Measurements from ENCODE around the gene SKOR1. TPM values are rescaled to one million over a fixed set of nuclear protein-coding genes. Genes with fewer than 3 reads are reported as not detected.

Gene SKOR1
- total and polyA plus RNA-seq, 2 of the 8 experiments (the other 6 are each of a cell fraction or from before 2014, with no cell fraction given) = 0.03 to 0.11 TPM

DNA sequence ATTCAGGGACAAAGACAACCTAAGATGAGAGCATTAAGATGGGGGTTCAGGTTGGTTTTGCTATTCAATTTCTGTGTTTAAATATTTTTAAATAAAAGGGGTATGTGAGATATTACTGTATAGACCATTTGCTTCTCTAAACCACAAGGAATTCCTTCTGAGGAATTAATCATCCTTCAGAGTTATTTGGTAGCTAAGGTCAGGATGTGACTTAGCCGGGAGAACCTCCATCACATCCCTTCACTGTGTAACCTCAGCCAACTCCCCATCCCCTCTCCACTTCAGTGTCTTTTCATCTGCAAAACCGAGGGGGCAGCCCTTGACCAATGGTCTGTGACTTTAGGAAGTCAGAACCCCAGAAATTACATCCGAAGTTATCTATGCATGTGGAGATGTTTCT lies 48.7 kb upstream of the SKOR1 start (continued):
- TF ChIP-seq, protein P1, sequence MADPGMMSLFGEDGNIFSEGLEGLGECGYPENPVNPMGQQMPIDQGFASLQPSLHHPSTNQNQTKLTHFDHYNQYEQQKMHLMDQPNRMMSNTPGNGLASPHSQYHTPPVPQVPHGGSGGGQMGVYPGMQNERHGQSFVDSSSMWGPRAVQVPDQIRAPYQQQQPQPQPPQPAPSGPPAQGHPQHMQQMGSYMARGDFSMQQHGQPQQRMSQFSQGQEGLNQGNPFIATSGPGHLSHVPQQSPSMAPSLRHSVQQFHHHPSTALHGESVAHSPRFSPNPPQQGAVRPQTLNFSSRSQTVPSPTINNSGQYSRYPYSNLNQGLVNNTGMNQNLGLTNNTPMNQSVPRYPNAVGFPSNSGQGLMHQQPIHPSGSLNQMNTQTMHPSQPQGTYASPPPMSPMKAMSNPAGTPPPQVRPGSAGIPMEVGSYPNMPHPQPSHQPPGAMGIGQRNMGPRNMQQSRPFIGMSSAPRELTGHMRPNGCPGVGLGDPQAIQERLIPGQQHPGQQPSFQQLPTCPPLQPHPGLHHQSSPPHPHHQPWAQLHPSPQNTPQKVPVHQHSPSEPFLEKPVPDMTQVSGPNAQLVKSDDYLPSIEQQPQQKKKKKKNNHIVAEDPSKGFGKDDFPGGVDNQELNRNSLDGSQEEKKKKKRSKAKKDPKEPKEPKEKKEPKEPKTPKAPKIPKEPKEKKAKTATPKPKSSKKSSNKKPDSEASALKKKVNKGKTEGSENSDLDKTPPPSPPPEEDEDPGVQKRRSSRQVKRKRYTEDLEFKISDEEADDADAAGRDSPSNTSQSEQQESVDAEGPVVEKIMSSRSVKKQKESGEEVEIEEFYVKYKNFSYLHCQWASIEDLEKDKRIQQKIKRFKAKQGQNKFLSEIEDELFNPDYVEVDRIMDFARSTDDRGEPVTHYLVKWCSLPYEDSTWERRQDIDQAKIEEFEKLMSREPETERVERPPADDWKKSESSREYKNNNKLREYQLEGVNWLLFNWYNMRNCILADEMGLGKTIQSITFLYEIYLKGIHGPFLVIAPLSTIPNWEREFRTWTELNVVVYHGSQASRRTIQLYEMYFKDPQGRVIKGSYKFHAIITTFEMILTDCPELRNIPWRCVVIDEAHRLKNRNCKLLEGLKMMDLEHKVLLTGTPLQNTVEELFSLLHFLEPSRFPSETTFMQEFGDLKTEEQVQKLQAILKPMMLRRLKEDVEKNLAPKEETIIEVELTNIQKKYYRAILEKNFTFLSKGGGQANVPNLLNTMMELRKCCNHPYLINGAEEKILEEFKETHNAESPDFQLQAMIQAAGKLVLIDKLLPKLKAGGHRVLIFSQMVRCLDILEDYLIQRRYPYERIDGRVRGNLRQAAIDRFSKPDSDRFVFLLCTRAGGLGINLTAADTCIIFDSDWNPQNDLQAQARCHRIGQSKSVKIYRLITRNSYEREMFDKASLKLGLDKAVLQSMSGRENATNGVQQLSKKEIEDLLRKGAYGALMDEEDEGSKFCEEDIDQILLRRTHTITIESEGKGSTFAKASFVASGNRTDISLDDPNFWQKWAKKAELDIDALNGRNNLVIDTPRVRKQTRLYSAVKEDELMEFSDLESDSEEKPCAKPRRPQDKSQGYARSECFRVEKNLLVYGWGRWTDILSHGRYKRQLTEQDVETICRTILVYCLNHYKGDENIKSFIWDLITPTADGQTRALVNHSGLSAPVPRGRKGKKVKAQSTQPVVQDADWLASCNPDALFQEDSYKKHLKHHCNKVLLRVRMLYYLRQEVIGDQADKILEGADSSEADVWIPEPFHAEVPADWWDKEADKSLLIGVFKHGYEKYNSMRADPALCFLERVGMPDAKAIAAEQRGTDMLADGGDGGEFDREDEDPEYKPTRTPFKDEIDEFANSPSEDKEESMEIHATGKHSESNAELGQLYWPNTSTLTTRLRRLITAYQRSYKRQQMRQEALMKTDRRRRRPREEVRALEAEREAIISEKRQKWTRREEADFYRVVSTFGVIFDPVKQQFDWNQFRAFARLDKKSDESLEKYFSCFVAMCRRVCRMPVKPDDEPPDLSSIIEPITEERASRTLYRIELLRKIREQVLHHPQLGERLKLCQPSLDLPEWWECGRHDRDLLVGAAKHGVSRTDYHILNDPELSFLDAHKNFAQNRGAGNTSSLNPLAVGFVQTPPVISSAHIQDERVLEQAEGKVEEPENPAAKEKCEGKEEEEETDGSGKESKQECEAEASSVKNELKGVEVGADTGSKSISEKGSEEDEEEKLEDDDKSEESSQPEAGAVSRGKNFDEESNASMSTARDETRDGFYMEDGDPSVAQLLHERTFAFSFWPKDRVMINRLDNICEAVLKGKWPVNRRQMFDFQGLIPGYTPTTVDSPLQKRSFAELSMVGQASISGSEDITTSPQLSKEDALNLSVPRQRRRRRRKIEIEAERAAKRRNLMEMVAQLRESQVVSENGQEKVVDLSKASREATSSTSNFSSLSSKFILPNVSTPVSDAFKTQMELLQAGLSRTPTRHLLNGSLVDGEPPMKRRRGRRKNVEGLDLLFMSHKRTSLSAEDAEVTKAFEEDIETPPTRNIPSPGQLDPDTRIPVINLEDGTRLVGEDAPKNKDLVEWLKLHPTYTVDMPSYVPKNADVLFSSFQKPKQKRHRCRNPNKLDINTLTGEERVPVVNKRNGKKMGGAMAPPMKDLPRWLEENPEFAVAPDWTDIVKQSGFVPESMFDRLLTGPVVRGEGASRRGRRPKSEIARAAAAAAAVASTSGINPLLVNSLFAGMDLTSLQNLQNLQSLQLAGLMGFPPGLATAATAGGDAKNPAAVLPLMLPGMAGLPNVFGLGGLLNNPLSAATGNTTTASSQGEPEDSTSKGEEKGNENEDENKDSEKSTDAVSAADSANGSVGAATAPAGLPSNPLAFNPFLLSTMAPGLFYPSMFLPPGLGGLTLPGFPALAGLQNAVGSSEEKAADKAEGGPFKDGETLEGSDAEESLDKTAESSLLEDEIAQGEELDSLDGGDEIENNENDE (IDR thresholded peaks at IDR 0.05; ENCODE audit: insufficient replicate concordance, low read length) = no peak
- TF ChIP-seq CBX5 (IDR thresholded peaks at IDR 0.05; ENCODE audit: low read depth, low read length) (no peak), BCL11A (IDR thresholded peaks at IDR 0.05; ENCODE audit: low read depth in 2 of 2, low read length in 2 of 2) (no peak), HDAC2 (IDR thresholded peaks at IDR 0.05; ENCODE audit: borderline replicate concordance in 1 of 2, low read depth in 2 of 2, low read length in 2 of 2) (no peak), CHD1 (IDR thresholded peaks at IDR 0.05; ENCODE audit: low read depth, low read length) (no peak), RXRA (IDR thresholded peaks at IDR 0.05; ENCODE audit: insufficient read depth, low read depth, low read length) (no peak), CTBP2 (IDR thresholded peaks at IDR 0.05; ENCODE audit: borderline replicate concordance, insufficient read depth, insufficient read length, low read length) (no peak), NANOG (IDR thresholded peaks at IDR 0.05; ENCODE audit: insufficient read depth, low read depth, low read length, poor library complexity, severe bottlenecking) (no peak)
